K562 (cell line): Measurements from ENCODE around the gene MAGI2. TPM values are rescaled to one million over a fixed set of nuclear protein-coding genes. Genes with fewer than 3 reads are reported as not detected.
A peak's percentile ranks its signal among the peaks of the same experiment; 100 is the strongest.

Experiments used
- ATAC-seq: fragments of 200-7000 bp; cut with Tn5 transposase; 3 replicates; pipeline ENCODE4 v1.9.1; 2020; ENCODE audit warnings: moderate library complexity
- BruUV-seq: library from RNA; stranded (reverse); fragments of 400-500 nt; replicated peaks from 2 replicates; lab custom pipeline; 2021; lab: Mats Ljungman, UMichigan
- CTCF ChIA-PET: fragments of 300-600 bp; formaldehyde crosslinking; extraction: SDS; loops from one replicate; lab custom pipeline; 2021; ENCODE audit warnings: low intra/inter-chr PET ratio; lab: Yijun Ruan, JAX
- POLR2A ChIA-PET: fragments of 300-600, 350-650 bp; sonication (Branson Sonifier 250); formaldehyde crosslinking; extraction: SDS; loops from one replicate; lab custom pipeline; 2021; ENCODE audit warnings: antibody characterized with exemption, inconsistent platforms; lab: Yijun Ruan, JAX
- DNase-seq, 4 experiments: peaks; one replicate each; pipeline versions ENCODE4 v3.0.0 to v3.0.0-alpha.2; 2011 to 2018; ENCODE audit warnings: low spot score in 3 of 4, mixed read lengths in 3 of 4; ENCODE audit errors: extremely low read depth in 1 of 4
- FAIRE-seq: peaks from 2 replicates; lab custom pipeline; 2011; peaks lifted over from hg19 to GRCh38; lab: Jason Lieb, UNC
- H2AFZ ChIP-seq: 2 replicates; pipeline ENCODE4 v1.6.0; 2011; ENCODE audit warnings: low read depth, low read length, control low read depth, inconsistent platforms
- H3K27ac ChIP-seq: fragments of 200-600 bp; 3 replicates; pipeline ENCODE4 v1.8.0; 2011; ENCODE audit warnings: low read depth, mild to moderate bottlenecking, control low read depth, inconsistent platforms, low read length, moderate library complexity, mixed read lengths; ENCODE audit errors: extremely low read depth
- H3K27me3 ChIP-seq, 2 experiments: fragments of 300-600 bp in 1 of 2; 2 replicates in 1 of 2; 3 replicates in 1 of 2; pipeline versions ENCODE4 v1.6.0 to v1.8.0; 2011; ENCODE audit warnings: inconsistent platforms in 2 of 2, low read length in 2 of 2, mild to moderate bottlenecking in 1 of 2, mixed read lengths in 1 of 2, moderate library complexity in 1 of 2; ENCODE audit not compliant: control insufficient read depth in 2 of 2, insufficient read depth in 2 of 2
- H3K36me3 ChIP-seq: fragments of 300-600 bp; 3 replicates; pipeline ENCODE4 v1.8.0; 2011; ENCODE audit warnings: mild to moderate bottlenecking, low read length, inconsistent platforms; ENCODE audit not compliant: control insufficient read depth, insufficient read depth
- H3K4me1 ChIP-seq, 2 experiments: fragments of 200-600 bp in 1 of 2; replicated peaks in 1 of 2; 2 replicates in 1 of 2; 3 replicates in 1 of 2; pipeline versions ENCODE4 v1.5.1 to v1.8.0; 2011; ENCODE audit warnings: inconsistent platforms in 2 of 2, low read length in 2 of 2, mild to moderate bottlenecking in 1 of 2, mixed read lengths in 1 of 2, moderate library complexity in 1 of 2; ENCODE audit not compliant: control insufficient read depth in 2 of 2, insufficient read depth in 2 of 2
- H3K4me2 ChIP-seq: 2 replicates; pipeline ENCODE4 v1.6.1; 2011; ENCODE audit warnings: low read length, control low read depth, inconsistent platforms, mixed read lengths; ENCODE audit not compliant: insufficient read depth
- H3K4me3 ChIP-seq: fragments of 200-600 bp; sonication (generic), shearing (Covaris generic); 2 replicates; pipeline ENCODE4 v1.5.1; 2016; ENCODE audit warnings: control low read depth, inconsistent platforms
- H3K79me2 ChIP-seq: fragments of 200-600 bp; 3 replicates; pipeline ENCODE4 v1.8.0; 2011; ENCODE audit warnings: low read length, inconsistent platforms; ENCODE audit not compliant: control insufficient read depth, insufficient read depth
- H3K9ac ChIP-seq, 2 experiments: 2 replicates each; pipeline versions ENCODE4 v1.6.0 to v1.6.1; 2011; ENCODE audit warnings: low read depth in 2 of 2, low read length in 2 of 2, control low read depth in 1 of 2, inconsistent platforms in 1 of 2, mild to moderate bottlenecking in 1 of 2, mixed read lengths in 1 of 2; ENCODE audit not compliant: insufficient read depth in 1 of 2
- H3K9me1 ChIP-seq: one replicate; pipeline ENCODE4 v1.6.0; 2011; ENCODE audit warnings: inconsistent platforms, mild to moderate bottlenecking, low read length, moderate library complexity; ENCODE audit not compliant: control insufficient read depth, insufficient read depth
- H3K9me3 ChIP-seq: replicated peaks from 2 replicates; pipeline ENCODE4 v1.5.1; 2011; ENCODE audit warnings: low read depth, low read length, inconsistent platforms; ENCODE audit not compliant: control insufficient read depth, insufficient read depth
- H4K20me1 ChIP-seq: replicated peaks from 2 replicates; pipeline ENCODE4 v1.6.1; 2011; ENCODE audit warnings: low read length, inconsistent platforms, mixed read lengths; ENCODE audit not compliant: control insufficient read depth, insufficient read depth
- ELF4 ChIP-seq: fragments of 450-650 bp; formaldehyde crosslinking; IDR thresholded peaks from 2 replicates; pipeline ENCODE4 v1.4.0; 2022; ENCODE audit warnings: missing genetic modification characterization
- EP300 ChIP-seq: IDR thresholded peaks from 2 replicates; pipeline ENCODE4 v1.6.1; 2012; ENCODE audit warnings: low read length, improper control_type of control experiment
- GMEB1 ChIP-seq: fragments of 250-450 bp; sonication (Bioruptor Pico); IDR thresholded peaks from 2 replicates; pipeline ENCODE4 v1.4.0; 2020; ENCODE audit warnings: mild to moderate bottlenecking
- GTF2B ChIP-seq: IDR thresholded peaks from 2 replicates; pipeline ENCODE4 v1.6.1; 2011; ENCODE audit not compliant: insufficient read length; ENCODE audit errors: extremely low read depth
- GTF2F1 ChIP-seq: IDR thresholded peaks from 2 replicates; pipeline ENCODE4 v1.6.1; 2011; ENCODE audit warnings: low read depth, low read length, improper control_type of control experiment
- HDGF ChIP-seq: fragments of 450-650 bp; IDR thresholded peaks from 2 replicates; pipeline ENCODE4 v1.6.1; 2016
- HNRNPUL1 ChIP-seq: fragments of 200-400 bp; formaldehyde crosslinking; IDR thresholded peaks from 2 replicates; pipeline ENCODE4 v1.6.1; 2017; ENCODE audit warnings: low read length
- MAFG ChIP-seq: fragments of 450-650 bp; conservative IDR thresholded peaks from 2 replicates; pipeline ENCODE4 v1.6.1; 2016; ENCODE audit warnings: missing genetic modification characterization, missing compliant biosample characterization
- NCOA4 ChIP-seq: fragments of 450-650 bp; IDR thresholded peaks from 2 replicates; pipeline ENCODE4 v1.6.1; 2018; ENCODE audit warnings: mild to moderate bottlenecking; ENCODE audit not compliant: partially characterized antibody
- PTTG1 ChIP-seq: fragments of 450-650 bp; IDR thresholded peaks from 2 replicates; pipeline ENCODE4 v1.6.1; 2016; ENCODE audit warnings: low read depth, mild to moderate bottlenecking, missing genetic modification characterization, missing compliant biosample characterization
- SMAD4 ChIP-seq: fragments of 250-450 bp; sonication (Bioruptor Pico); conservative IDR thresholded peaks from 2 replicates; pipeline ENCODE4 v1.8.0; 2021; ENCODE audit warnings: inconsistent platforms, mild to moderate bottlenecking, moderate library complexity
- SMARCA5 ChIP-seq: fragments of 450-650 bp; IDR thresholded peaks from 2 replicates; pipeline ENCODE4 v1.6.1; 2016
- SP2 ChIP-seq: IDR thresholded peaks from 2 replicates; pipeline ENCODE4 v1.6.1; 2011; ENCODE audit warnings: mild to moderate bottlenecking, low read depth, low read length, moderate library complexity; ENCODE audit not compliant: poor library complexity, severe bottlenecking; ENCODE audit errors: extremely low read depth
- ZBTB1 ChIP-seq: sonication (generic); formaldehyde crosslinking; IDR thresholded peaks from 2 replicates; pipeline ENCODE4 v1.8.1; 2023; ENCODE audit warnings: missing genetic modification reagents, low read depth, mild to moderate bottlenecking, borderline replicate concordance
- ZNF121 ChIP-seq: sonication (generic); formaldehyde crosslinking; conservative IDR thresholded peaks from 2 replicates; pipeline ENCODE4 v1.8.0; 2022; ENCODE audit warnings: missing genetic modification reagents
- ZNF134 ChIP-seq: fragments of 250-450 bp; sonication (Bioruptor Pico); conservative IDR thresholded peaks from 2 replicates; pipeline ENCODE4 v1.4.0; 2020
- ZNF197 ChIP-seq: fragments of 200-800 bp; sonication (Bioruptor generic); IDR thresholded peaks from 2 replicates; pipeline ENCODE4 v1.6.1; 2016; ENCODE audit warnings: low read depth, missing genetic modification characterization, missing compliant biosample characterization
- ZNF778 ChIP-seq: fragments of 450-650 bp; formaldehyde crosslinking; IDR thresholded peaks from 2 replicates; pipeline ENCODE4 v1.4.0; 2020; ENCODE audit warnings: mild to moderate bottlenecking, moderate library complexity
- WGBS: fragments of 100-300 bp; shearing (Covaris generic); methylation state at CpG from one replicate; pipeline ENCODE4 v1.1.6; 2016; ENCODE audit warnings: low coverage, mixed read lengths; ENCODE audit not compliant: insufficient coverage; ENCODE audit errors: missing lambda C conversion rate; 5-methylcytosine and 5-hydroxymethylcytosine counted together
- in situ Hi-C: fragments of 300-500 bp; cut with MboI; formaldehyde crosslinking; loops from 4 replicates; pipeline ENCODE4 v1.15.0; 2018; ENCODE audit warnings: inconsistent platforms, mixed read lengths
- intact Hi-C: fragments of 100-400 bp; cut with micrococcal nuclease; formaldehyde crosslinking; loops from 2 replicates; pipeline ENCODE4 v1.14.2; 2022
- polyA plus RNA-seq, 8 experiments: library from polyadenylated mRNA; depleted of rRNA in 4 of 8; stranded (reverse) in 5 of 8; unstranded in 3 of 8; fragments of >200 nt; fragmentation: Nextera tagmentation in 2 of 8; fragmentation: Illumina TruSeq in 1 of 8; extraction: Ambion mirVana in 2 of 8; extraction: Trizol in 1 of 8; gene quantifications; 2 replicates each; pipeline versions ENCODE4 v1.2.1 to v1.2.3, GENCODE V29; 2011 to 2014; ENCODE audit warnings: inconsistent platforms in 1 of 8, missing spikeins in 1 of 8
- total RNA-seq, 7 experiments: library from RNA; depleted of rRNA in 6 of 7; stranded (reverse); fragments of >200 nt in 6 of 7; fragmentation: Illumina TruSeq in 2 of 7; extraction: Trizol in 2 of 7; gene quantifications; 2 replicates each; pipeline versions ENCODE4 v1.2.1 to v1.2.3, GENCODE V29; 2011 to 2021; ENCODE audit warnings: low replicate concordance in 1 of 7

MAGI2 gene
- total and polyA plus RNA-seq, 9 of the 15 experiments (the other 6 are each of a cell fraction or from before 2014, with no cell fraction given), result 0.27 to 1.4 (median 0.70) TPM

- TF ChIP-seq PTTG1 (tag) (no peak), EP300 (no peak), GTF2B (no peak), GMEB1 (CRISPR knock-in tag) (no peak), SMAD4 (CRISPR knock-in tag) (no peak), SMARCA5 (no peak), NCOA4 (no peak), ZNF134 (CRISPR knock-in tag) (no peak), ZNF778 (CRISPR knock-in tag) (no peak), GTF2F1 (no peak), ELF4 (CRISPR knock-in tag) (no peak), ZNF121 (no peak), ZNF197 (CRISPR knock-in tag) (no peak), ZBTB1 (CRISPR knock-in tag) (no peak), SP2 (no peak), MAFG (tag) (no peak), HDGF (no peak), HNRNPUL1 (no peak)
- no peaks in the 10 kb centered on the region for H3K36me3 ChIP-seq
- no peak overlapping the region for H2AFZ ChIP-seq
- H3K27me3 ChIP-seq, result no peaks in the 10 kb centered on the region
- no peaks in the 10 kb centered on the region for H3K9me3 ChIP-seq
- no peak overlapping the region for H3K4me2 ChIP-seq
- intact Hi-C loops (no loop called here), in situ Hi-C loops (no loop called here)
- ChIA-PET POLR2A (no interaction called here), CTCF (no interaction called here)
- FAIRE-seq, result peak; percentile 46
- DNase-seq, result no peak
- WGBS, result 0% methylated on average over 5 of the region's 5 CpGs
- H4K20me1 ChIP-seq, result no peaks in the 10 kb centered on the region
- no peak overlapping the region for H3K4me3 ChIP-seq
- H3K9me1 ChIP-seq, result no peaks in the 10 kb centered on the region
- no peak overlapping the region for H3K9ac ChIP-seq
- no TSS peak for BruUV-seq
- no peak for ATAC-seq
- H3K79me2 ChIP-seq, result no peaks in the 10 kb centered on the region
- no peak overlapping the region for H3K27ac ChIP-seq
- no peaks in the 10 kb centered on the region for H3K4me1 ChIP-seq
Observed at GRCh38 chr7:78165454-78165853, 1288.0 kb downstream of the MAGI2 start.
